ENCODE results near the gene RNASE8.
A peak's percentile ranks its signal among the peaks of the same experiment; 100 is the strongest.
"Not testable (repeated sequence)": the region's sequence is repeated elsewhere in the genome, so short reads cannot be mapped to it uniquely, and the experiment has no call there.

The RNASE8 gene

GRCh38 chr14:21030531-21030930 is 27.1 kb upstream of the RNASE8 start:
- DNase-seq = no peak

GRCh38 chr14:21032326-21033132 is 25.1 kb upstream of the RNASE8 start:
- DNase-seq = no peak

- DNase-seq = no peak
Measured at GRCh38 chr14:21033133-21033698, 24.4 kb upstream of the RNASE8 start.

GRCh38 chr14:21034707-21035106 is 22.9 kb upstream of the RNASE8 start, which contains the start of gene RNASE13:
RNASE13 (minus strand) TSS chr14:21034807; CDS start chr14:21034288, 519 bp downstream.
- no peak for DNase-seq

- DNase-seq = no peak
Measured at GRCh38 chr14:21036751-21037150, 20.9 kb upstream of the RNASE8 start.

GRCh38 chr14:21037156-21037555 is 20.5 kb upstream of the RNASE8 start:
- DNase-seq = no peak

GRCh38 chr14:21038441-21039422 is 18.9 kb upstream of the RNASE8 start:
- no peak for DNase-seq

- DNase-seq = peak; percentile 48
Measured at GRCh38 chr14:21039585-21040369, 17.8 kb upstream of the RNASE8 start.

GRCh38 chr14:21040370-21040925 is 17.2 kb upstream of the RNASE8 start:
- DNase-seq = no peak

- not testable (repeated sequence) for DNase-seq
Measured at GRCh38 chr14:21040941-21041340, 16.7 kb upstream of the RNASE8 start.

GRCh38 chr14:21041676-21042433 is 15.8 kb upstream of the RNASE8 start, which contains the start of gene RNASE7:
RNASE7 (plus strand) TSS chr14:21042362; CDS start chr14:21042993, 631 bp downstream.
- no peak for DNase-seq

- no peak for DNase-seq
Measured at GRCh38 chr14:21042918-21043317, 14.7 kb upstream of the RNASE8 start.

GRCh38 chr14:21043387-21043973 is 14.1 kb upstream of the RNASE8 start:
- DNase-seq = no peak

- DNase-seq = peak; percentile 34
Measured at GRCh38 chr14:21043974-21044618, 13.5 kb upstream of the RNASE8 start.

GRCh38 chr14:21047378-21047781 is 10.2 kb upstream of the RNASE8 start:
- no peak for DNase-seq

GRCh38 chr14:21048638-21049037 is 9.0 kb upstream of the RNASE8 start:
- no peak for DNase-seq

- DNase-seq = no peak
Measured at GRCh38 chr14:21049271-21049673, 8.3 kb upstream of the RNASE8 start.

GRCh38 chr14:21050597-21050996 is 7.0 kb upstream of the RNASE8 start:
- no peak for DNase-seq

GRCh38 chr14:21053184-21054122 is 4.2 kb upstream of the RNASE8 start:
- DNase-seq = no peak

Data from CD4-positive, alpha-beta T cell treated with Interleukin-17A for 4 hours (primary cell).